ENCODE measurements around the gene PHF1.

PHF1 gene

GRCh38 chr6:33432546-33432945 is 21.7 kb downstream of the PHF1 start:
- no peak for DNase-seq (ENCODE audit: low read depth, low spot score)
- TF ChIP-seq, protein P1, sequence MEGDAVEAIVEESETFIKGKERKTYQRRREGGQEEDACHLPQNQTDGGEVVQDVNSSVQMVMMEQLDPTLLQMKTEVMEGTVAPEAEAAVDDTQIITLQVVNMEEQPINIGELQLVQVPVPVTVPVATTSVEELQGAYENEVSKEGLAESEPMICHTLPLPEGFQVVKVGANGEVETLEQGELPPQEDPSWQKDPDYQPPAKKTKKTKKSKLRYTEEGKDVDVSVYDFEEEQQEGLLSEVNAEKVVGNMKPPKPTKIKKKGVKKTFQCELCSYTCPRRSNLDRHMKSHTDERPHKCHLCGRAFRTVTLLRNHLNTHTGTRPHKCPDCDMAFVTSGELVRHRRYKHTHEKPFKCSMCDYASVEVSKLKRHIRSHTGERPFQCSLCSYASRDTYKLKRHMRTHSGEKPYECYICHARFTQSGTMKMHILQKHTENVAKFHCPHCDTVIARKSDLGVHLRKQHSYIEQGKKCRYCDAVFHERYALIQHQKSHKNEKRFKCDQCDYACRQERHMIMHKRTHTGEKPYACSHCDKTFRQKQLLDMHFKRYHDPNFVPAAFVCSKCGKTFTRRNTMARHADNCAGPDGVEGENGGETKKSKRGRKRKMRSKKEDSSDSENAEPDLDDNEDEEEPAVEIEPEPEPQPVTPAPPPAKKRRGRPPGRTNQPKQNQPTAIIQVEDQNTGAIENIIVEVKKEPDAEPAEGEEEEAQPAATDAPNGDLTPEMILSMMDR (IDR thresholded peaks at IDR 0.05; ENCODE audit: insufficient read depth, low read length, missing control alignments): no peak
- H3K4me3 ChIP-seq (ENCODE audit: low read depth, low read length): no peak overlapping the region
- CTCF ChIA-PET: interaction anchor here (1.8 to 2.3 kb wide), 2 partner anchors 8 to 42 kb away, joined by 7 to 8 read pairs; no protein-coding TSS in a partner anchor
- POLR2A ChIA-PET: no interaction called here

- ChIA-PET POLR2A (interaction anchor here (0.9 kb wide), 1 partner anchor 44 kb away, joined by 6 read pairs; no protein-coding TSS in a partner anchor), CTCF (interaction anchor here (1.8 to 2.3 kb wide), 2 partner anchors 7 to 42 kb away, joined by 7 to 8 read pairs; no protein-coding TSS in a partner anchor)
- DNase-seq (ENCODE audit: low read depth, low spot score): no peak
- H3K4me3 ChIP-seq (ENCODE audit: low read depth, low read length): no peak overlapping the region
- TF ChIP-seq, protein P1 (IDR thresholded peaks at IDR 0.05; ENCODE audit: insufficient read depth, low read length, missing control alignments): no peak
These were observed 22.3 kb downstream of the PHF1 start for GRCh38 chr6:33433001-33433543.

DNA sequence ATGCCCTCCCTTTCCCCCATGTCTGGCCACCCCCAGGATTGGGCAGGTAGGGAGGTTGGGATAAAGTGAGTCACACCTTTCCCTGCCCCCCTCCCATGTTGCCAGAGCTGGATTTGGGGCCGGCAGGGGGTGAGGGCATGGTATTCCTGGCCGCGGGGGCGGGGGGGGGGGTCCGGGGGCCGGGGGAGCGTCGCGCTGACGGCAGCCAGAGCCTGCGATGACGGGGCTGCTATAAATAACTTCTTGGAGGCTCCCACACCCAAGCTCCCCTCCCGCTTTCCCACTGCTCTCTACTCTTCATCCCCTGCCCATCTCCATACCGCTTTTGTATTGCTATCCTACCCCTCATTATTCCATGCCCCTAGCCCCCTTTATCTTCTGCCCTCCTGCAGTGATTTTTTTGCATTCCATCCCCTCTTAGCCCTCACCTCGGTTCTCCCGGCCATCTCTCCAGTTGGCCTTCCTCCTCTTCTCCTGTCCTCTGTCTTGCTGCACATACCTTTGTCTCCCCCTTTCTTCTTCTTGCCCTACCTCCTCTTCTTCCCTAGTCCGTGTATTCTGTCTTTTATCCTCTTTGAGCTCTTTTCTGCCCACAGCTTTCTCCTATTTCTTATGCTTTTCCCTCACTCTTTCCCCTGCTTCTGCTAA is 22.9 kb downstream of the PHF1 start:
- no peak for DNase-seq (ENCODE audit: low read depth, low spot score)
- CTCF ChIA-PET: interaction anchor here (1.8 kb wide), 1 partner anchor 43 kb away, joined by 8 read pairs; no protein-coding TSS in a partner anchor
- POLR2A ChIA-PET: interaction anchor here (0.9 kb wide), 1 partner anchor 44 kb away, joined by 6 read pairs; no protein-coding TSS in a partner anchor
- no peak overlapping the region for H3K4me3 ChIP-seq (ENCODE audit: low read depth, low read length)
- TF ChIP-seq, protein P1 (IDR thresholded peaks at IDR 0.05; ENCODE audit: insufficient read depth, low read length, missing control alignments): no peak

DNA sequence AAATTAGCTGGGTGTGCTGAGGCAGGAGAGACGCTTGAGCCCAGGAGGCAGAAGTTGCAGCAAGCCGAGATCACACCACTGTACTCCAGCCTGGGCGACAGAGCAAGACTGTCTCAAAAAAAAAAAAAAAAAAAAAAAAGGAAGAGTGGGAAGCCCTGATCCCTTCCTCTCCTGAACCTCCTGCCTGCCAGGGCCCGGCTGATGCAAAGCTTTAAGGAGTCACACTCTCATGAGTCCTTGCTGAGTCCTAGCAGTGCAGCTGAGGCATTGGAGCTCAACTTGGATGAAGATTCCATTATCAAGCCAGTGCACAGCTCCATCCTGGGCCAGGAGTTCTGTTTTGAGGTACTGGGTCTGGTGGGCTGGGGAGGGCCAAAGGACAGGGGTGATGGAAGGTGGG is 24.1 kb downstream of the PHF1 start:
- no peak for DNase-seq (ENCODE audit: low read depth, low spot score)
- ChIA-PET POLR2A (no interaction called here), CTCF (interaction anchor here (1.2 to 3.1 kb wide), 4 partner anchors 9 to 44 kb away, joined by 3 to 22 read pairs (median 4); no protein-coding TSS in a partner anchor)
- no peak overlapping the region for H3K4me3 ChIP-seq (ENCODE audit: low read depth, low read length)
- TF ChIP-seq, protein P1 (IDR thresholded peaks at IDR 0.05; ENCODE audit: insufficient read depth, low read length, missing control alignments): no peak

DNA sequence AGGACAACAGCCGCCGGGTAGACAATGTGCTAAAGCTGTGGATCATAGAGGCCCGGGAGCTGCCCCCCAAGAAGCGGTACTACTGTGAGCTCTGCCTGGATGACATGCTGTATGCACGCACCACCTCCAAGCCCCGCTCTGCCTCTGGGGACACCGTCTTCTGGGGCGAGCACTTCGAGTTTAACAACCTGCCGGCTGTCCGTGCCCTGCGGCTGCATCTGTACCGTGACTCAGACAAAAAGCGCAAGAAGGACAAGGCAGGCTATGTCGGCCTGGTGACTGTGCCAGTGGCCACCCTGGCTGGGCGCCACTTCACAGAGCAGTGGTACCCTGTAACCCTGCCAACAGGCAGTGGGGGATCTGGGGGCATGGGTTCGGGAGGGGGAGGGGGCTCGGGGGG is 26.9 kb downstream of the PHF1 start:
- TF ChIP-seq, protein P1 (IDR thresholded peaks at IDR 0.05; ENCODE audit: insufficient read depth, low read length, missing control alignments): no peak
- CTCF ChIA-PET: interaction anchor here (1.5 kb wide), 1 partner anchor 10 kb away, joined by 4 read pairs; no protein-coding TSS in a partner anchor
- H3K4me3 ChIP-seq (ENCODE audit: low read depth, low read length): no peak overlapping the region
- DNase-seq (ENCODE audit: low read depth, low spot score): no peak
- POLR2A ChIA-PET: interaction anchor here (0.8 kb wide), 1 partner anchor 17 kb away, joined by 3 read pairs; the partner anchor contains the start of gene ZBTB9

GRCh38 chr6:33438978-33439594 is 28.3 kb downstream of the PHF1 start:
- DNase-seq (ENCODE audit: low read depth, low spot score): no peak
- H3K4me3 ChIP-seq (ENCODE audit: low read depth, low read length): no peak overlapping the region
- CTCF ChIA-PET: interaction anchor here (0.6 to 2.3 kb wide), 2 partner anchors 7 to 13 kb away, joined by 3 to 7 read pairs; no protein-coding TSS in a partner anchor
- POLR2A ChIA-PET: interaction anchor here (1.0 kb wide), 1 partner anchor 11 kb away, joined by 3 read pairs; no protein-coding TSS in a partner anchor
- TF ChIP-seq, protein P1 (IDR thresholded peaks at IDR 0.05; ENCODE audit: insufficient read depth, low read length, missing control alignments): no peak
